SK-N-SH (cell line): ENCODE results near the gene ZBTB17. TPM values are rescaled to one million over a fixed set of nuclear protein-coding genes. Genes with fewer than 3 reads are reported as not detected.

Experiments used
- CTCF ChIA-PET: fragments of 300-600, 350-600 bp; formaldehyde crosslinking; extraction: SDS; loops from one replicate; lab custom pipeline; 2021; lab: Yijun Ruan, JAX
- POLR2A ChIA-PET: fragments of 350-600 bp; sonication (Branson Sonifier 250); formaldehyde crosslinking; extraction: SDS; loops from one replicate; lab custom pipeline; 2020; ENCODE audit warnings: antibody characterized with exemption, inconsistent platforms; lab: Yijun Ruan, JAX
- DNase-seq: peaks from one replicate; pipeline ENCODE4 v3.0.0; 2012
- H2AFZ ChIP-seq: fragments of 200-600 bp; sonication (generic); 2 replicates; pipeline ENCODE4 v1.8.1; 2016; ENCODE audit warnings: antibody characterized with exemption, mild to moderate bottlenecking, low read depth
- H3F3A ChIP-seq: fragments of 200-600 bp; sonication (generic); replicated peaks from 2 replicates; pipeline ENCODE3; 2016; ENCODE audit warnings: antibody characterized with exemption, mild to moderate bottlenecking; ENCODE audit not compliant: insufficient read depth
- H3K27ac ChIP-seq, 2 experiments: fragments of 200-500 bp in 1 of 2; fragments of 200-600 bp in 1 of 2; sonication (Bioruptor generic) in 1 of 2; sonication (generic), shearing (Covaris generic) in 1 of 2; 2 replicates each; pipeline versions ENCODE4 v1.5.1 to v1.6.1; 2014 to 2016; ENCODE audit warnings: low read depth in 2 of 2, inconsistent platforms in 1 of 2, low read length in 1 of 2, mild to moderate bottlenecking in 1 of 2, mixed read lengths in 1 of 2
- H3K27me3 ChIP-seq: fragments of 200-600 bp; sonication (generic), shearing (Covaris generic); 2 replicates; pipeline ENCODE4 v1.6.1; 2016; ENCODE audit warnings: mixed run types; ENCODE audit not compliant: insufficient read depth
- H3K36me3 ChIP-seq, 2 experiments: fragments of 200-500 bp in 1 of 2; fragments of 200-600 bp in 1 of 2; sonication (Bioruptor generic) in 1 of 2; sonication (generic) in 1 of 2; replicated peaks in 1 of 2; 2 replicates each; pipeline versions ENCODE3 to v1.5.1; 2014 to 2016; ENCODE audit warnings: low read length in 1 of 2, mild to moderate bottlenecking in 1 of 2; ENCODE audit not compliant: insufficient read depth in 2 of 2, control insufficient read depth in 1 of 2
- H3K4me1 ChIP-seq, 2 experiments: fragments of 200-500 bp in 1 of 2; fragments of 200-600 bp in 1 of 2; sonication (Bioruptor generic) in 1 of 2; sonication (generic), shearing (Covaris generic) in 1 of 2; 2 replicates each; pipeline versions ENCODE4 v1.5.1 to v1.6.1; 2014 to 2016; ENCODE audit warnings: low read depth in 1 of 2, low read length in 1 of 2, mixed run types in 1 of 2; ENCODE audit not compliant: insufficient read depth in 2 of 2, control insufficient read depth in 1 of 2
- H3K4me2 ChIP-seq: fragments of 200-600 bp; sonication (generic), shearing (Covaris generic); 2 replicates; pipeline ENCODE4 v1.6.1; 2017; ENCODE audit warnings: mixed run types
- H3K4me3 ChIP-seq, 2 experiments: fragments of 200-500 bp in 1 of 2; fragments of 200-600 bp in 1 of 2; sonication (Bioruptor generic) in 1 of 2; sonication (generic), shearing (Covaris generic) in 1 of 2; 2 replicates each; pipeline versions ENCODE4 v1.5.1 to v1.8.1; 2014 to 2016; ENCODE audit warnings: low read depth in 2 of 2, inconsistent platforms in 1 of 2, low read length in 1 of 2, mild to moderate bottlenecking in 1 of 2, mixed read lengths in 1 of 2, moderate library complexity in 1 of 2
- H3K79me2 ChIP-seq: fragments of 200-600 bp; sonication (generic); 2 replicates; pipeline ENCODE4 v1.8.1; 2017; ENCODE audit warnings: mild to moderate bottlenecking; ENCODE audit not compliant: insufficient read depth
- H3K9ac ChIP-seq: fragments of 200-600 bp; sonication (generic); 2 replicates; pipeline ENCODE4 v1.6.1; 2017; ENCODE audit warnings: mixed run types
- H3K9me2 ChIP-seq: fragments of 200-600 bp; sonication (generic); 2 replicates; pipeline ENCODE4 v1.6.1; 2017; ENCODE audit warnings: mixed run types
- H3K9me3 ChIP-seq: fragments of 200-600 bp; sonication (generic); 2 replicates; pipeline ENCODE4 v1.6.1; 2017; ENCODE audit warnings: mixed run types, mild to moderate bottlenecking, moderate library complexity
- H4K20me1 ChIP-seq: fragments of 200-600 bp; sonication (generic); 2 replicates; pipeline ENCODE4 v1.6.1; 2017; ENCODE audit warnings: mild to moderate bottlenecking, mixed run types; ENCODE audit not compliant: insufficient read depth
- CHD2 ChIP-seq: fragments of 150-350 bp; IDR thresholded peaks from 2 replicates; pipeline ENCODE4 v1.6.1; 2018; ENCODE audit warnings: low read length; ENCODE audit not compliant: partially characterized antibody
- ELF1 ChIP-seq: IDR thresholded peaks from 2 replicates; pipeline ENCODE4 v1.4.0; 2012
- EP300 ChIP-seq, 2 experiments: IDR thresholded peaks; 2 replicates each; pipeline versions ENCODE4 v1.4.0 to v1.6.1; 2012; ENCODE audit warnings: borderline replicate concordance in 1 of 2, low read depth in 1 of 2, low read length in 1 of 2
- EZH2phosphoT487 ChIP-seq: fragments of 200-600 bp; sonication (generic); IDR thresholded peaks from 2 replicates; pipeline ENCODE4 v1.6.1; 2017; ENCODE audit warnings: low read depth, mixed run types, mild to moderate bottlenecking, antibody characterized with exemption, moderate library complexity, borderline replicate concordance
- FOSL2 ChIP-seq: IDR thresholded peaks from 2 replicates; pipeline ENCODE4 v1.4.0; 2012; ENCODE audit warnings: low read depth, mild to moderate bottlenecking, moderate library complexity, borderline replicate concordance
- FOXM1 ChIP-seq: IDR thresholded peaks from 2 replicates; pipeline ENCODE4 v1.4.0; 2012; ENCODE audit warnings: low read depth, mild to moderate bottlenecking
- GABPA ChIP-seq: IDR thresholded peaks from 2 replicates; pipeline ENCODE4 v1.4.0; 2012; ENCODE audit warnings: low read depth, mild to moderate bottlenecking
- GATA2 ChIP-seq: sonication (generic); formaldehyde crosslinking; IDR thresholded peaks from 2 replicates; pipeline ENCODE4 v1.5.0; 2020; ENCODE audit warnings: mild to moderate bottlenecking, missing genetic modification reagents
- JUND ChIP-seq: IDR thresholded peaks from 2 replicates; pipeline ENCODE4 v1.4.0; 2012
- MEF2A ChIP-seq: IDR thresholded peaks from 2 replicates; pipeline ENCODE4 v1.4.0; 2012; ENCODE audit warnings: low read depth, borderline replicate concordance
- NFIC ChIP-seq: IDR thresholded peaks from 2 replicates; pipeline ENCODE4 v1.4.0; 2012; ENCODE audit warnings: borderline replicate concordance
- POLR2AphosphoS5 ChIP-seq: IDR thresholded peaks from 2 replicates; pipeline ENCODE4 v1.6.1; 2012; ENCODE audit warnings: low read depth, low read length
- RAD21 ChIP-seq: IDR thresholded peaks from 2 replicates; pipeline ENCODE4 v1.6.1; 2012; ENCODE audit warnings: mild to moderate bottlenecking, low read length
- RFX5 ChIP-seq: IDR thresholded peaks from 2 replicates; pipeline ENCODE4 v1.6.1; 2012; ENCODE audit warnings: mild to moderate bottlenecking, improper control_type of control experiment, low read length
- SMC3 ChIP-seq: IDR thresholded peaks from 2 replicates; pipeline ENCODE4 v1.6.1; 2012; ENCODE audit warnings: low read depth, low read length, improper control_type of control experiment
- TCF12 ChIP-seq: IDR thresholded peaks from 2 replicates; pipeline ENCODE4 v1.4.0; 2012
- TEAD4 ChIP-seq: IDR thresholded peaks from 2 replicates; pipeline ENCODE4 v1.4.0; 2012; ENCODE audit warnings: mild to moderate bottlenecking, borderline replicate concordance; ENCODE audit not compliant: insufficient read depth
- WGBS: methylation state at CpG from one replicate; pipeline ENCODE4 v1.1.6; 2017; ENCODE audit warnings: low lambda C conversion rate; 5-methylcytosine and 5-hydroxymethylcytosine counted together
- polyA plus RNA-seq, 3 experiments: library from polyadenylated mRNA; depleted of rRNA; stranded (reverse); fragments of >200 nt; gene quantifications; 2 replicates each; pipeline ENCODE4 v1.2.3, GENCODE V29; 2012
- TF ChIP-seq, protein P1 (sequence below): IDR thresholded peaks from 2 replicates; pipeline ENCODE4 v1.4.0; 2012; ENCODE audit warnings: low read depth
- TF ChIP-seq, protein P2 (sequence below): IDR thresholded peaks from 2 replicates; pipeline ENCODE4 v1.6.1; 2012; ENCODE audit warnings: mild to moderate bottlenecking, low read depth, low read length, moderate library complexity
- TF ChIP-seq, protein P3 (sequence below): IDR thresholded peaks from 2 replicates; pipeline ENCODE4 v1.4.0; 2012; ENCODE audit warnings: low read depth, borderline replicate concordance
- TF ChIP-seq, protein P4 (sequence below): fragments of 150-350 bp; IDR thresholded peaks from 2 replicates; pipeline ENCODE4 v1.6.1; 2016; ENCODE audit warnings: mild to moderate bottlenecking, low read depth, low read length

The ZBTB17 gene
- polyA plus RNA-seq, 1 of the 3 experiments (the other 2 are of a cell fraction), result 56.4 TPM

DNA sequence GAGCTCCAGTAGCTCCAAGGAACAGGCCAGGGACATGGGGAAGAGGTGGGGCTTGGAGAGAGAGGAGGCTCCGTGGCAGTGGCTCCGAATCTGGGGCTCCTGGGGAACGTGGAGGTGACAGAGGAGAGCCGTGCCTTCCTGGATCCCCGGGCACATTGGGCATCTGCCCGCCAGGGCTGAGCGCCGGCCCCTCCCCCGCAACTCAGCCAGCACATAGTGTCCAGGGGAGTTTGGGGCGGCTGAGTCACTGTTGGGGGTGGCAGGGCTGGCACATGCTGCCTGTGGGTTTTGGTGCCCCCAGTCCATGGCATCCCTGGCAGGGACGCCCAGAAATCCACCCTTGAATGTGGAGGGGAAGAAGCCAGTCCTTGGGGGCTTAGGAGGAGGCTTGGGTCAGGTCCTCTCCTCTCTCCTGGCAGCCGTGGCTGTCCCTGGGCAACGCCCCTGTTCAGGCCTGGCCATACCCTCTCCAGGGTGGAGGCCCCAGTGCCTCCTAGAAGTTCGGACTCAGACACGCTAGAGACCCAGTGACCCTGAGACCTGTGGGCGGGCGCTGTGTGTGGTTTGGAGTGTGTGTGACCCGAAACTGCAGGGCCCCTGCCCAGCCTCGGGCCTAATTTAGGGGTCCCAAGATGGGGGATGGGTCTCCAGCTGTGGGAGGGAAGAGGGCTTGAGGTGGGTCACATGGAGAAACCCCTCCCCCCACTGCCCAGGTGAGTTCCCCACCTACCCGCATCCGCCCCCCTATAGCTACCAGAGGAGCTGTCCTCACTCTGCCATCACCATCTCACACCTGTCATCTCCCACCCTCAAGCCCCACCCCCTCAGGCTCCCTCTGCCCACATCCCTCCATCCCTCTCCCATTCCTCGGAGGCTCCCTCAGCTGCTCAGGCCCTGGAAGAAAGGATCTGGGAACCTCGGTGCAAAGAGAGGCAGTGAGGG, 40.3 kb upstream of the ZBTB17 start:
- Histone ChIP-seq H3K9ac (no peak overlapping the region), H4K20me1 (no peaks in the 10 kb centered on the region), H3K4me3 (no peak overlapping the region), H3F3A (no peaks in the 10 kb centered on the region)
- POLR2A ChIA-PET, result no interaction called here
- DNase-seq, result no peak
- CTCF ChIA-PET, result interaction anchor here (2.0 to 4.8 kb wide), 2 partner anchors 16 to 40 kb away, joined by 14 to 27 read pairs; no protein-coding TSS in a partner anchor
- TF ChIP-seq EZH2phosphoT487 (no peak), GATA2 (CRISPR knock-in tag) (no peak), SMC3 (no peak), TEAD4 (no peak), GABPA (no peak)
- TF ChIP-seq, protein P1, sequence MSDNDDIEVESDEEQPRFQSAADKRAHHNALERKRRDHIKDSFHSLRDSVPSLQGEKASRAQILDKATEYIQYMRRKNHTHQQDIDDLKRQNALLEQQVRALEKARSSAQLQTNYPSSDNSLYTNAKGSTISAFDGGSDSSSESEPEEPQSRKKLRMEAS, result no peak
- TF ChIP-seq, all 33 proteins: peak for 0
- Histone ChIP-seq H3K4me1 (peaks cover 10 to 57% of the 10 kb centered on the region in 2 experiments; a peak in 2 of 4 replicates), H3K79me2 (no peaks in the 10 kb centered on the region), H3K4me2 (no peak overlapping the region), H2AFZ (no peak overlapping the region), H3K27ac (no peak overlapping the region), H3K36me3 (no peaks in the 10 kb centered on the region), H3K9me3 (no peaks in the 10 kb centered on the region), H3K27me3 (no peaks in the 10 kb centered on the region), H3K9me2 (no peaks in the 10 kb centered on the region)
- 85% methylated on average over 8 of the region's 23 CpGs for WGBS

DNA sequence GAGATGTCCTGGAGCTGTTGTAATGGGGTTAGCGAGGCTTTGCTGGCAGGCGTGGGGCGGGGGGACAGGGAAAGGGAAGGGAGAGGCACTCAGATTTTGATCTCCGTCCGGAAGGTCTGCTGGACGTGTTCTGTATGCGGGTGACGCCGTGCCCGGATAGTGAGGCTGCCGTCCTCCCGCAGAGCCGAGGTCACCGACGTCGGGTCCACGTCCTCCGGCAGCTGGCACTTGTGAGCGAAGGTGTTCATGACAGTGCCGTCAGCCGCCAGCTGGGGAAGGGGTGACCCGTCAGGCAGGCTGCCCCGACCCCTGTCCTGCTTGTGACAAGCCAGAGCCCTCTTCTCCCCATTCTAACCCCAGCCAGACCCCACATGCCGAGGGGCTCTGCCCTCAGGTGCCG, 39.6 kb upstream of the ZBTB17 start:
- H3K27me3 ChIP-seq, result no peaks in the 10 kb centered on the region
- H3K4me1 ChIP-seq, result peaks cover 10 to 56% of the 10 kb centered on the region in 2 experiments; a peak in 2 of 4 replicates
- no peaks in the 10 kb centered on the region for H3K79me2 ChIP-seq
- POLR2A ChIA-PET, result no interaction called here
- TF ChIP-seq EP300 (IDR thresholded peaks at IDR 0.05; ENCODE audit: borderline replicate concordance in 1 of 2, low read depth in 1 of 2, low read length in 1 of 2), result no peak
- TF ChIP-seq ELF1, result no peak
- TF ChIP-seq, protein P2, sequence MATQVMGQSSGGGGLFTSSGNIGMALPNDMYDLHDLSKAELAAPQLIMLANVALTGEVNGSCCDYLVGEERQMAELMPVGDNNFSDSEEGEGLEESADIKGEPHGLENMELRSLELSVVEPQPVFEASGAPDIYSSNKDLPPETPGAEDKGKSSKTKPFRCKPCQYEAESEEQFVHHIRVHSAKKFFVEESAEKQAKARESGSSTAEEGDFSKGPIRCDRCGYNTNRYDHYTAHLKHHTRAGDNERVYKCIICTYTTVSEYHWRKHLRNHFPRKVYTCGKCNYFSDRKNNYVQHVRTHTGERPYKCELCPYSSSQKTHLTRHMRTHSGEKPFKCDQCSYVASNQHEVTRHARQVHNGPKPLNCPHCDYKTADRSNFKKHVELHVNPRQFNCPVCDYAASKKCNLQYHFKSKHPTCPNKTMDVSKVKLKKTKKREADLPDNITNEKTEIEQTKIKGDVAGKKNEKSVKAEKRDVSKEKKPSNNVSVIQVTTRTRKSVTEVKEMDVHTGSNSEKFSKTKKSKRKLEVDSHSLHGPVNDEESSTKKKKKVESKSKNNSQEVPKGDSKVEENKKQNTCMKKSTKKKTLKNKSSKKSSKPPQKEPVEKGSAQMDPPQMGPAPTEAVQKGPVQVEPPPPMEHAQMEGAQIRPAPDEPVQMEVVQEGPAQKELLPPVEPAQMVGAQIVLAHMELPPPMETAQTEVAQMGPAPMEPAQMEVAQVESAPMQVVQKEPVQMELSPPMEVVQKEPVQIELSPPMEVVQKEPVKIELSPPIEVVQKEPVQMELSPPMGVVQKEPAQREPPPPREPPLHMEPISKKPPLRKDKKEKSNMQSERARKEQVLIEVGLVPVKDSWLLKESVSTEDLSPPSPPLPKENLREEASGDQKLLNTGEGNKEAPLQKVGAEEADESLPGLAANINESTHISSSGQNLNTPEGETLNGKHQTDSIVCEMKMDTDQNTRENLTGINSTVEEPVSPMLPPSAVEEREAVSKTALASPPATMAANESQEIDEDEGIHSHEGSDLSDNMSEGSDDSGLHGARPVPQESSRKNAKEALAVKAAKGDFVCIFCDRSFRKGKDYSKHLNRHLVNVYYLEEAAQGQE, result no peak
- TF ChIP-seq MEF2A, result no peak
- TF ChIP-seq, protein P3, sequence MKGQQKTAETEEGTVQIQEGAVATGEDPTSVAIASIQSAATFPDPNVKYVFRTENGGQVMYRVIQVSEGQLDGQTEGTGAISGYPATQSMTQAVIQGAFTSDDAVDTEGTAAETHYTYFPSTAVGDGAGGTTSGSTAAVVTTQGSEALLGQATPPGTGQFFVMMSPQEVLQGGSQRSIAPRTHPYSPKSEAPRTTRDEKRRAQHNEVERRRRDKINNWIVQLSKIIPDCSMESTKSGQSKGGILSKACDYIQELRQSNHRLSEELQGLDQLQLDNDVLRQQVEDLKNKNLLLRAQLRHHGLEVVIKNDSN, result no peak
- TF ChIP-seq FOXM1, result no peak
- TF ChIP-seq NFIC, result no peak
- no peak for TF ChIP-seq TCF12
- no peak for TF ChIP-seq POLR2AphosphoS5
- no peak for TF ChIP-seq RFX5
- no peak for TF ChIP-seq CHD2
- TF ChIP-seq FOSL2, result no peak
- TF ChIP-seq JUND, result no peak
- TF ChIP-seq RAD21, result no peak
- TF ChIP-seq, protein P1, result no peak
- no peak for TF ChIP-seq TEAD4
- TF ChIP-seq GABPA, result no peak
- TF ChIP-seq, protein P4, sequence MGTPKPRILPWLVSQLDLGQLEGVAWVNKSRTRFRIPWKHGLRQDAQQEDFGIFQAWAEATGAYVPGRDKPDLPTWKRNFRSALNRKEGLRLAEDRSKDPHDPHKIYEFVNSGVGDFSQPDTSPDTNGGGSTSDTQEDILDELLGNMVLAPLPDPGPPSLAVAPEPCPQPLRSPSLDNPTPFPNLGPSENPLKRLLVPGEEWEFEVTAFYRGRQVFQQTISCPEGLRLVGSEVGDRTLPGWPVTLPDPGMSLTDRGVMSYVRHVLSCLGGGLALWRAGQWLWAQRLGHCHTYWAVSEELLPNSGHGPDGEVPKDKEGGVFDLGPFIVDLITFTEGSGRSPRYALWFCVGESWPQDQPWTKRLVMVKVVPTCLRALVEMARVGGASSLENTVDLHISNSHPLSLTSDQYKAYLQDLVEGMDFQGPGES, result no peak
- no peaks in the 10 kb centered on the region for H3F3A ChIP-seq
- no peaks in the 10 kb centered on the region for H3K9me2 ChIP-seq
- H4K20me1 ChIP-seq, result no peaks in the 10 kb centered on the region
- WGBS, result 91% methylated on average over 8 of the region's 25 CpGs
- DNase-seq, result no peak
- H3K27ac ChIP-seq, result no peak overlapping the region
- no peak overlapping the region for H3K4me3 ChIP-seq
- no peak overlapping the region for H3K4me2 ChIP-seq
- no peak overlapping the region for H2AFZ ChIP-seq
- H3K36me3 ChIP-seq, result no peaks in the 10 kb centered on the region
- CTCF ChIA-PET, result interaction anchor here (1.9 to 4.8 kb wide), 3 partner anchors 17 to 41 kb away, joined by 8 to 27 read pairs (median 14); no protein-coding TSS in a partner anchor
- no peaks in the 10 kb centered on the region for H3K9me3 ChIP-seq
- no peak overlapping the region for H3K9ac ChIP-seq
